ENCODE measurements around the gene CCDC122.

The CCDC122 gene

GRCh38 chr13:43808676-43809075 lies 70.9 kb downstream of the CCDC122 start:
- Histone ChIP-seq H3K27ac (replicated peaks) (no peak overlapping the region), H3K4me3 (replicated peaks; ENCODE audit: insufficient read depth, low read length) (no peak overlapping the region), H3K27me3 (ENCODE audit: insufficient read depth, poor library complexity, severe bottlenecking) (no peaks in the 10 kb centered on the region)
- TF ChIP-seq GABPA (IDR thresholded peaks at IDR 0.05; ENCODE audit: low read depth): no peak
- TF ChIP-seq, protein P1, sequence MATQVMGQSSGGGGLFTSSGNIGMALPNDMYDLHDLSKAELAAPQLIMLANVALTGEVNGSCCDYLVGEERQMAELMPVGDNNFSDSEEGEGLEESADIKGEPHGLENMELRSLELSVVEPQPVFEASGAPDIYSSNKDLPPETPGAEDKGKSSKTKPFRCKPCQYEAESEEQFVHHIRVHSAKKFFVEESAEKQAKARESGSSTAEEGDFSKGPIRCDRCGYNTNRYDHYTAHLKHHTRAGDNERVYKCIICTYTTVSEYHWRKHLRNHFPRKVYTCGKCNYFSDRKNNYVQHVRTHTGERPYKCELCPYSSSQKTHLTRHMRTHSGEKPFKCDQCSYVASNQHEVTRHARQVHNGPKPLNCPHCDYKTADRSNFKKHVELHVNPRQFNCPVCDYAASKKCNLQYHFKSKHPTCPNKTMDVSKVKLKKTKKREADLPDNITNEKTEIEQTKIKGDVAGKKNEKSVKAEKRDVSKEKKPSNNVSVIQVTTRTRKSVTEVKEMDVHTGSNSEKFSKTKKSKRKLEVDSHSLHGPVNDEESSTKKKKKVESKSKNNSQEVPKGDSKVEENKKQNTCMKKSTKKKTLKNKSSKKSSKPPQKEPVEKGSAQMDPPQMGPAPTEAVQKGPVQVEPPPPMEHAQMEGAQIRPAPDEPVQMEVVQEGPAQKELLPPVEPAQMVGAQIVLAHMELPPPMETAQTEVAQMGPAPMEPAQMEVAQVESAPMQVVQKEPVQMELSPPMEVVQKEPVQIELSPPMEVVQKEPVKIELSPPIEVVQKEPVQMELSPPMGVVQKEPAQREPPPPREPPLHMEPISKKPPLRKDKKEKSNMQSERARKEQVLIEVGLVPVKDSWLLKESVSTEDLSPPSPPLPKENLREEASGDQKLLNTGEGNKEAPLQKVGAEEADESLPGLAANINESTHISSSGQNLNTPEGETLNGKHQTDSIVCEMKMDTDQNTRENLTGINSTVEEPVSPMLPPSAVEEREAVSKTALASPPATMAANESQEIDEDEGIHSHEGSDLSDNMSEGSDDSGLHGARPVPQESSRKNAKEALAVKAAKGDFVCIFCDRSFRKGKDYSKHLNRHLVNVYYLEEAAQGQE (IDR thresholded peaks at IDR 0.05; ENCODE audit: insufficient replicate concordance, low read depth): no peak
- no peak for TF ChIP-seq SPI1 (IDR thresholded peaks at IDR 0.05; ENCODE audit: borderline replicate concordance, low read depth)
- TF ChIP-seq CTCF (IDR thresholded peaks at IDR 0.05; ENCODE audit: insufficient read depth, low read length): no peak
- no peak for TF ChIP-seq POLR2AphosphoS5 (IDR thresholded peaks at IDR 0.05; ENCODE audit: low read depth)
- no peak for DNase-seq (ENCODE audit: low read depth in 1 of 2, low spot score in 1 of 2)

- Histone ChIP-seq H3K27me3 (ENCODE audit: insufficient read depth, poor library complexity, severe bottlenecking) (no peaks in the 10 kb centered on the region), H3K4me3 (replicated peaks; ENCODE audit: insufficient read depth, low read length) (no peak overlapping the region), H3K27ac (replicated peaks) (no peak overlapping the region)
- TF ChIP-seq SPI1 (IDR thresholded peaks at IDR 0.05; ENCODE audit: borderline replicate concordance, low read depth): no peak
- TF ChIP-seq CTCF (IDR thresholded peaks at IDR 0.05; ENCODE audit: insufficient read depth, low read length): no peak
- no peak for TF ChIP-seq POLR2AphosphoS5 (IDR thresholded peaks at IDR 0.05; ENCODE audit: low read depth)
- no peak for DNase-seq (ENCODE audit: low read depth in 1 of 2, low spot score in 1 of 2)
These were observed 73.8 kb downstream of the CCDC122 start for GRCh38 chr13:43805681-43806128.

- no peak for TF ChIP-seq SPI1 (IDR thresholded peaks at IDR 0.05; ENCODE audit: borderline replicate concordance, low read depth)
- TF ChIP-seq GABPA (IDR thresholded peaks at IDR 0.05; ENCODE audit: low read depth): no peak
- TF ChIP-seq, protein P1 (IDR thresholded peaks at IDR 0.05; ENCODE audit: insufficient replicate concordance, low read depth): no peak
- no peak for TF ChIP-seq POLR2AphosphoS5 (IDR thresholded peaks at IDR 0.05; ENCODE audit: low read depth)
- TF ChIP-seq CTCF (IDR thresholded peaks at IDR 0.05; ENCODE audit: insufficient read depth, low read length): no peak
- H3K27ac ChIP-seq (replicated peaks): no peak overlapping the region
- H3K4me3 ChIP-seq (replicated peaks; ENCODE audit: insufficient read depth, low read length): no peak overlapping the region
- no peak for DNase-seq (ENCODE audit: low read depth in 1 of 2, low spot score in 1 of 2)
- H3K27me3 ChIP-seq (ENCODE audit: insufficient read depth, poor library complexity, severe bottlenecking): no peaks in the 10 kb centered on the region
These were observed 74.5 kb downstream of the CCDC122 start for GRCh38 chr13:43805071-43805468.

- Histone ChIP-seq H3K27ac (replicated peaks) (no peak overlapping the region), H3K4me3 (replicated peaks; ENCODE audit: insufficient read depth, low read length) (no peak overlapping the region), H3K27me3 (ENCODE audit: insufficient read depth, poor library complexity, severe bottlenecking) (no peaks in the 10 kb centered on the region)
- DNase-seq (ENCODE audit: low read depth in 1 of 2, low spot score in 1 of 2): peak in 1 of 2 experiments; percentile 32
- TF ChIP-seq CTCF (IDR thresholded peaks at IDR 0.05; ENCODE audit: insufficient read depth, low read length) (peak; percentile 7), SPI1 (IDR thresholded peaks at IDR 0.05; ENCODE audit: borderline replicate concordance, low read depth) (no peak)
These were observed 75.0 kb downstream of the CCDC122 start for GRCh38 chr13:43804461-43805070.

All from HL-60 (cell line).